ENCODE results near the gene MAML2. TPM values are rescaled to one million over a fixed set of nuclear protein-coding genes. Genes with fewer than 3 reads are reported as not detected.

Gene MAML2
- total RNA-seq, 1 experiment from 2014 or later, result 2.1 TPM

DNA sequence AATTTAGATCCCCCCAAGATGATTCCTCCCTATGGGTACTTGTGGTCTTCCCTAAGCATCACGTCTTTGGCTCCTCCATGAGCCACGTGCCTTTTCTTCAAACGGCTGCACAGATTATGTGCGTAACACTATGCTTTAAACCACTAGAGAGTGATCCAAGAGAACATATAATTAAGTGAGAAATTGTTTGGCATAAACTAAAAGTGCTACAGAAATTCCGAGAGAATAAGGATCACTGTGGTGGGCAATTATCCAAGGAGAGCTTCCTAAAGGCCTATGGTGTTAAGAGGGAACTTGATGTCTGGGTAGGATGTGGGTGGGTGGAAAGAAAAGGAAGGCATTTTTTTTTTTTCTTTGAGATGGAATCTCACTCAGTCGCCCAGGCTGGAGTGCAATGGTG is 110.9 kb downstream of the MAML2 start:
- in situ Hi-C loops (cut with HindIII; ENCODE audit: low pct_unique_long_range_greater_than_20kb, low sequenced_read_pairs), result no loop called here
- DNase-seq (ENCODE audit: low read depth), result no peak

- DNase-seq (ENCODE audit: low read depth), result no peak
- in situ Hi-C loops (cut with HindIII; ENCODE audit: low pct_unique_long_range_greater_than_20kb, low sequenced_read_pairs), result no loop called here
These were observed 112.3 kb downstream of the MAML2 start for GRCh38 chr11:96230686-96231085.

GRCh38 chr11:96229354-96229977 is 113.5 kb downstream of the MAML2 start:
- in situ Hi-C loops (cut with HindIII; ENCODE audit: low pct_unique_long_range_greater_than_20kb, low sequenced_read_pairs), result no loop called here
- DNase-seq (ENCODE audit: low read depth), result no peak

- in situ Hi-C loops (cut with HindIII; ENCODE audit: low pct_unique_long_range_greater_than_20kb, low sequenced_read_pairs), result no loop called here
- no peak for DNase-seq (ENCODE audit: low read depth)
These were observed 114.1 kb downstream of the MAML2 start for GRCh38 chr11:96228910-96229309.

GRCh38 chr11:96228473-96228891 is 114.5 kb downstream of the MAML2 start:
- peak; percentile 64 for DNase-seq (ENCODE audit: low read depth)
- in situ Hi-C loops (cut with HindIII; ENCODE audit: low pct_unique_long_range_greater_than_20kb, low sequenced_read_pairs), result no loop called here

GRCh38 chr11:96227244-96227643 is 115.8 kb downstream of the MAML2 start:
- in situ Hi-C loops (cut with HindIII; ENCODE audit: low pct_unique_long_range_greater_than_20kb, low sequenced_read_pairs), result no loop called here
- no peak for DNase-seq (ENCODE audit: low read depth)

DNA sequence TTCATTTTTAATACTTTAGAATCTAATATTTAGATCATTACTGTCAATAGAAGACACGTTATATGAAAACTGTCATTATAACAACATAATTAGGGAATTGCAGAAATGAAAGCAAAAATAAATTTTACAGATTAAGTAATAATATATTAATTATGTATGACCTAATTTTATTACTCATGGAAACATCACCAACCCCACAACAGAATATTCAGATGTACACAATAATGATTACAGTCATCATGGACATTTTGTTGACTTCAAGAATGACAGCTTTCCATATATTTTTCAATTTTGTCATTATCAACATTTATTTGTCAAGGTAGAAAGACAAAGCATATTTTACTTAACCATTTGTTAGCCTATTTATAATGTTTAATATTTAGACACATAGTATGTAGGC is 119.9 kb downstream of the MAML2 start:
- in situ Hi-C loops (cut with HindIII; ENCODE audit: low pct_unique_long_range_greater_than_20kb, low sequenced_read_pairs), result no loop called here
- no peak for DNase-seq (ENCODE audit: low read depth)

DNA sequence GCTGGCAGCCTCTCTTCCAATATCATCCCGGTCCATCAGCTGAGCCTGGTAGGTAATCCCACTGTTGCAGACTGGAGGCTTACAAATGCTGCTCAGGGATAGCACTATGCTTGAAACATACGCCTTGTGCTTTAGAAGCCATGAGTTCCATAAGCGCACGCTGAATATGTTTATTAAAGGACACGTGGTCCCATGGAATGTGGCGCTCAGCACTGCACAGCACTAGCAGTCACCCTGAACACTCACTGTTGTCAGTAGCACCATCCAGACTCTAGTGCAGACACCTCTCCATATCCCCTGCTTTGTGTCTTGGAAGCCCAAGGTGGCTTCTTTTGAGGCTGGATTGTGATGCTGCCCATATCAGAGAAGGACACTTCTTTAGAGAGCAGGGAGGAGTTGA is 120.9 kb downstream of the MAML2 start:
- no peak for DNase-seq (ENCODE audit: low read depth)
- in situ Hi-C loops (cut with HindIII; ENCODE audit: low pct_unique_long_range_greater_than_20kb, low sequenced_read_pairs), result no loop called here

DNA sequence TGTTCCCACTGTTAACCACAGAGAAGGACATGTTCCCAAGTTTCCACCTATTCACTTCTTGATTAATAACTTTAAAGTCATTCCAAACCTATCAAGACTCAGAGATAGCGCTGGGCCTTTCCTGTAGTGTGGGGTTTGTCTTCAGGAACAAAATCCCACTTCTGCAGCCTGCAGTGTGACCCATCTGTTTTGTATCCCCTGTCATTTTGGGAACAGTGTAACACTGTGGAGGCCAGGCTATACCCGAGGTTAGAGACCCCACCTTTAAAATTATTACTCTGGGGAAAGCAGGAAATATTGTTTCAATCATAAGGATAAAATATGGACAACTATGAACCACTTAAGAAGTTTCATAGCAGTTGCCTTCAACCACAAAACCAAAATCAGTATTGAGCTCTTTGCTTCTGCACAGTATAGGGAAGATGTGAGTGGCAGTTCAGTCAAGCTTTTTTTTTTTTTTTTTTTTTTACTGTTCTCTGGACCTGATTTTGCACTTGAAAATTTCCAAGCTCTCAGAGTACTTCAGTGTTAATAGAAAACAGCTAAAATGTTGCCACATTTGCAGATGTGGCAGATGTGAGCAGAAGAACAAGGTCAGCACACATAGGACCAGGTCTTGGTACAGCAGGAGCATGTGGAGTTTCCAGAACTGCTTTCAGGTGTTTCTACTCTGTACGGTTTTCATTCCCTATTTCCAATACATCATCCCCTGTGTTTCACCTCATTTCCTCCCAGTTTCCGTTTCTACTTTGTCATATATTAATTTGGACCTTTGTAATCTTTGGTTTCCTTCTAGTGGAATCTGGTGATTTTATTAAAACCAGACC is 121.5 kb downstream of the MAML2 start:
- in situ Hi-C loops (cut with HindIII; ENCODE audit: low pct_unique_long_range_greater_than_20kb, low sequenced_read_pairs), result no loop called here
- DNase-seq (ENCODE audit: low read depth), result no peak

- in situ Hi-C loops (cut with HindIII; ENCODE audit: low pct_unique_long_range_greater_than_20kb, low sequenced_read_pairs), result no loop called here
- DNase-seq (ENCODE audit: low read depth), result no peak
These were observed 122.9 kb downstream of the MAML2 start for GRCh38 chr11:96219981-96220623.

- in situ Hi-C loops (cut with HindIII; ENCODE audit: low pct_unique_long_range_greater_than_20kb, low sequenced_read_pairs), result no loop called here
- no peak for DNase-seq (ENCODE audit: low read depth)
These were observed 124.1 kb downstream of the MAML2 start for GRCh38 chr11:96218901-96219300.

DNA sequence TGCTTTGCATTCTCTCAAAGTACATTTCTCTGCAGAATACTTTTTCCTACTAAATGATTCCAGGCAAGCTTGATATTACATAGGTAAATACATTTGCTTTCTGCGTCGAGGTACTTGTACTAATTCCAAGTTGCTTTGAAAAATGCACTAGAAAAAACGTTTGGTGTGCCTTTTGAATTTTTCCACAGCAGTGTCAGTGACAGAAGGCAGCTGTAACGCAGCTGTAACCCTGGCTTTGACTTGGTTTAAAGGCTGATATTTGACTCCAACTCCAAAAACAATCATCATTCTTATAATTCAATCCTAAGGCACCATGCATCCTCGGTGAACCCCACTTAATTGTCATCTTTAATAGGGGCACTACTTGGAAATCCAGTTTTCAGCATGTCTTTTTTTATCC is 125.0 kb downstream of the MAML2 start:
- DNase-seq (ENCODE audit: low read depth), result no peak
- in situ Hi-C loops (cut with HindIII; ENCODE audit: low pct_unique_long_range_greater_than_20kb, low sequenced_read_pairs), result no loop called here

GRCh38 chr11:96217206-96217605 is 125.8 kb downstream of the MAML2 start:
- DNase-seq (ENCODE audit: low read depth), result no peak
- in situ Hi-C loops (cut with HindIII; ENCODE audit: low pct_unique_long_range_greater_than_20kb, low sequenced_read_pairs), result no loop called here

GRCh38 chr11:96215826-96216225 is 127.2 kb downstream of the MAML2 start:
- in situ Hi-C loops (cut with HindIII; ENCODE audit: low pct_unique_long_range_greater_than_20kb, low sequenced_read_pairs), result no loop called here
- no peak for DNase-seq (ENCODE audit: low read depth)

DNA sequence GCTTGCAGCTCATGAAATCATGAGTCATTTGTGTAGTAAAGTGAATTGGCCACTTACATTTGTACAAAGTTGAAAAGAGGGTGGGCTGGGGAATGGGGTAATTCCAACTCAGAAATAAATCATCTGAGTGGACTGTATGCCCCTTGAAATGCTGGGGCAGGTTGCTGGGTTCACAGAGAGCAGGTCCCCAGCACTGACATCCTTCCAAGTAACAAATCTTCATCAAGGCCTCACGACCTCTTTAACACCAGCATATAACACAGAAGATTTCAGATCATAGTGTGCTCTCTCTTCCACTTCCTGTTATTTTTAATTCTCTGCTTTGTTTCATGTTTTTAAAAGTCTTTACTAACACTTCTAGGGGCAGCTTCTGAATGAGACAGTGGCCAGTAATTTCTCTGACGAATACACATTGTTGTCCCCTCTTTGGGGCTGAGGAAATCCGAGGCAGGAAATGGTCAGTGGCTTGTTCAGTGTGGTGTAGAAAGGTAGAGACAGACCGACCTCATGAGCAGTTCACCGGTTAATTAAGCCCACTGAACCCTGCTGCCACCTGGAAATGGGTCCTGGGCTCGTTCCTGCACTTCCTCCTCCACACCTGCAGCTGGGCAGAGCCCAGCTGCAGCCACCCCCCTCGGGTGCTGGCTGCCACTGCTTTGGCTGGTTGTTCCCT is 127.7 kb downstream of the MAML2 start:
- no peak for DNase-seq (ENCODE audit: low read depth)
- in situ Hi-C loops (cut with HindIII; ENCODE audit: low pct_unique_long_range_greater_than_20kb, low sequenced_read_pairs), result no loop called here

DNA sequence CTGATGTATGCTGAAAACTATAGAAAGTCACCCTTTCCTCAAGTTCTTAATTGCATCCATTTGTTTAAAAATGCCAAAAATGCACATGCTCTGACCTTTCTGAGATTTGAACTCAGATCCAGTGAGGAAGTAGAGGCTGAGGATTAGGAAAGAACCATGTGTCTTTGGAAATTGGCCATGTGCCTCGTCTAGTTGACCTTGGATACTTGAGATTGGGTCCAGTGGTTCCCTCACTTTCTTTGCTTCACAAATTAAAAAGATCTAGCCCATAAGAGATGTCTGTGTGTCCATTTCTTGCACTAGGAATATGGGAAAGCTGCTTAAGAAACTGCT is 128.3 kb downstream of the MAML2 start:
- in situ Hi-C loops (cut with HindIII; ENCODE audit: low pct_unique_long_range_greater_than_20kb, low sequenced_read_pairs), result no loop called here
- DNase-seq (ENCODE audit: low read depth), result no peak

- DNase-seq (ENCODE audit: low read depth), result no peak
- in situ Hi-C loops (cut with HindIII; ENCODE audit: low pct_unique_long_range_greater_than_20kb, low sequenced_read_pairs), result no loop called here
These were observed 129.5 kb downstream of the MAML2 start for GRCh38 chr11:96213500-96213899.

DNA sequence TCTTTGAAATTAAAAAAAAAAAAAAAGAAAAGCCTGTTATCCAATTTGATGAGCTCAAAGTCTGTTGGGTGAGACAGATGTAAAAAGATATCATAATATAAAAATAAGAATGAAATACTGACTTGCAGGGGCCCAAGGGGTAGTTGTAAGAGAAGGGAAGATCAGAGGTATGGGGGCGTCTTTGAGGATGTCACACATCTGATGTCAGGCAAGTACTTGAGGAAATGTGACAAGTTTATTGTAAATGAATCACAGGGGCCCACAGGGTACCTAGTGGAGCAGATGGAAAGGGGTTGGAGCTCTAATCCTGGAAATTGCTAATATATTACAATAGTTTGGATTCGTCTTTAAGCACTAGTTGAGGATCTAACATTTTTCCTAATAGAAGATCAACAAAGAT is 131.6 kb downstream of the MAML2 start:
- no peak for DNase-seq (ENCODE audit: low read depth)
- in situ Hi-C loops (cut with HindIII; ENCODE audit: low pct_unique_long_range_greater_than_20kb, low sequenced_read_pairs), result no loop called here
